HG02884 (cell line): ENCODE results near the gene ARFGEF3.
"Not testable (repeated sequence)": the region's sequence is repeated elsewhere in the genome, so short reads cannot be mapped to it uniquely, and the experiment has no call there.

Experiments
- ATAC-seq: cut with Tn5 transposase; IDR thresholded peaks from one replicate; pipeline ENCODE4 v1.9.1; 2021; ENCODE audit warnings: mild to moderate bottlenecking, moderate library complexity; ENCODE audit not compliant: unreplicated experiment

ARFGEF3 gene, protein sequence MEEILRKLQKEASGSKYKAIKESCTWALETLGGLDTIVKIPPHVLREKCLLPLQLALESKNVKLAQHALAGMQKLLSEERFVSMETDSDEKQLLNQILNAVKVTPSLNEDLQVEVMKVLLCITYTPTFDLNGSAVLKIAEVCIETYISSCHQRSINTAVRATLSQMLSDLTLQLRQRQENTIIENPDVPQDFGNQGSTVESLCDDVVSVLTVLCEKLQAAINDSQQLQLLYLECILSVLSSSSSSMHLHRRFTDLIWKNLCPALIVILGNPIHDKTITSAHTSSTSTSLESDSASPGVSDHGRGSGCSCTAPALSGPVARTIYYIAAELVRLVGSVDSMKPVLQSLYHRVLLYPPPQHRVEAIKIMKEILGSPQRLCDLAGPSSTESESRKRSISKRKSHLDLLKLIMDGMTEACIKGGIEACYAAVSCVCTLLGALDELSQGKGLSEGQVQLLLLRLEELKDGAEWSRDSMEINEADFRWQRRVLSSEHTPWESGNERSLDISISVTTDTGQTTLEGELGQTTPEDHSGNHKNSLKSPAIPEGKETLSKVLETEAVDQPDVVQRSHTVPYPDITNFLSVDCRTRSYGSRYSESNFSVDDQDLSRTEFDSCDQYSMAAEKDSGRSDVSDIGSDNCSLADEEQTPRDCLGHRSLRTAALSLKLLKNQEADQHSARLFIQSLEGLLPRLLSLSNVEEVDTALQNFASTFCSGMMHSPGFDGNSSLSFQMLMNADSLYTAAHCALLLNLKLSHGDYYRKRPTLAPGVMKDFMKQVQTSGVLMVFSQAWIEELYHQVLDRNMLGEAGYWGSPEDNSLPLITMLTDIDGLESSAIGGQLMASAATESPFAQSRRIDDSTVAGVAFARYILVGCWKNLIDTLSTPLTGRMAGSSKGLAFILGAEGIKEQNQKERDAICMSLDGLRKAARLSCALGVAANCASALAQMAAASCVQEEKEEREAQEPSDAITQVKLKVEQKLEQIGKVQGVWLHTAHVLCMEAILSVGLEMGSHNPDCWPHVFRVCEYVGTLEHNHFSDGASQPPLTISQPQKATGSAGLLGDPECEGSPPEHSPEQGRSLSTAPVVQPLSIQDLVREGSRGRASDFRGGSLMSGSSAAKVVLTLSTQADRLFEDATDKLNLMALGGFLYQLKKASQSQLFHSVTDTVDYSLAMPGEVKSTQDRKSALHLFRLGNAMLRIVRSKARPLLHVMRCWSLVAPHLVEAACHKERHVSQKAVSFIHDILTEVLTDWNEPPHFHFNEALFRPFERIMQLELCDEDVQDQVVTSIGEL (N-terminal part only)

DNA sequence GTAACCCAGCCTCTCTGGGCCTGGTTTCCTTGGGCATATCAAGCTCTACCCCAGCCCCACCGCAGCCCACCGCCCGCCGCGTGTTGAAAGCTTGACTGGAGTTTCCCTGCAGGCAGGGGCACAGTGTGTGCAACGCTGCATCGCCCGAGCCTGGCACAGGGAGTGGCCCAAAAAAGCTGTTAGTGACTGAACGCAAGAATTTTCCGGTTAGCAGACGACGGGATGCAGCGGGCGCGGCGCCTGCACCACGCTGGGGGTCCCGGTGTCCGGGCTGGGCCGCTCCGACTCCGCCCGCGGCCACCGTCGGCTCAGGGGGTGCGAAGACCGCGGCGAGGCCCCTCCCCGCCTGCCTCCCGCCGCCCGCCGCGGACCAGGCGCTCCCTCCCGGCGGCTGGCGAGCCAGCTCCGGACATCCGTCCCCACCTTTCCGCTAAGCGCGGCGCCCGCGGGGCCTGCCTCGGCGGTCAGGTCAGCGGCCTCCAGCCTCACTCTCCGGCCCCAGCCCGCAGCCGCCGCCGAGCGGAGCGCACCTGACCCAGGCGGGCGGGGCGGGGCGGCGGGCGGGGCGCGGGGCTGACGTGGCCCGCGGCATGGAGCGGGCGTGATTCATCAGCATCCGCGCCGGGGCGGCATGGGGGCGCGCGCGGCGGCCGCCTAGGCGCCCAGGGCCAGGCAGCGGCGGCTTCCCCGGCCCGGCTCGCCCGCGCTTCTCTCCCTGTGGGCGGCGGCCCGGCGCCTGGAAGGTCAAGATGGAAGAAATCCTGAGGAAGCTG is at the start of gene ARFGEF3:
Gene ARFGEF3, plus strand, starts transcription at position 602 of the 773 bp plus-strand sequence. Its CDS starts 148 bp downstream, at position 750.
- ATAC-seq, result peak; percentile 65

DNA sequence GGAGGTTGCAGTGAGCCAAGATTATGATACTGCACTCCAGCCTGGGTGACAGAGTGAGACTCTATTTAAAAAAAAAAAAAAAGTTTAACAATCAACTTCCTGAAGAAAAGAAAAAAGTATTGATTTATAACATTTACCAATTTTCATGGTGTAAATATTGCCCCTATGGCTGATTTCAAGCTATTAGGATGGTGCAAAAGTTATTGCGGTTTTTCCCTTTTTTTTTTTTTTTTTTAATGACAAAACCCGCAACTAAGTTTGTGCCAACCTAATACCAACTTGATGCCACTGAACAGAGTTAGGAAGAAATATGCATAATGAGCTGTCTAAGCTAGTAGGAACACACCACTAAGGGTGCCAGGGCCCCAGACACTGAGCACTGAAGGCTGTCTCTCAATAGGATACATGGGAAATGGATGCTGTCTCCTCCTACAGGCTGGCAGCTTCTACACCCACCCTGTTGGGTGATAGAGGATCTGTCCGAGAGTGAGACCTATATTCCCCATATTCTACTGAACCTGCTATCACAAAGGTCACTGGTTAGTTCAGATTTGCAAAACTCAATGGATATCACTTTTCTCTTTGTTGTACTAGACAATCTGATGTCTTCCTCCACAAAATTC is 48.0 kb upstream of the ARFGEF3 start:
- ATAC-seq, result no peak

DNA sequence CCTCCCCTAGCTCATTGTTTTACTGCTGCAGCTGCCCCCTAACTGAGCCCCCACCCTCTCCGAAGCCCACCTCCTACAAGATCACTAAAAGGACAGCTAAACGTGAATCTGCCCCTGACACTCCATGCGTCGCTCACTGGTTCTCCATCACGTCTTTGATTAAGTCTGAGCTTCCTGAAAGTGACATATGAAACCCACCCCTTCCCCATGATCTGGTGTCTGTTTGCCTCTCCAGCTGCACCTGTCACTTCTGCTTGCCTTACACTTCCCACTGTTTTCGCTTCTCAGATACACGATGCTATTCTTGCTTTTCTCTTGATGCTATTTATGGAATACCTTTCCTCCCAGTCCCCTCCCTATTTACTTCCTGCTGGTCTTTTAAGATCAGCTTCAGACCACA is 46.5 kb upstream of the ARFGEF3 start:
- no peak for ATAC-seq

DNA sequence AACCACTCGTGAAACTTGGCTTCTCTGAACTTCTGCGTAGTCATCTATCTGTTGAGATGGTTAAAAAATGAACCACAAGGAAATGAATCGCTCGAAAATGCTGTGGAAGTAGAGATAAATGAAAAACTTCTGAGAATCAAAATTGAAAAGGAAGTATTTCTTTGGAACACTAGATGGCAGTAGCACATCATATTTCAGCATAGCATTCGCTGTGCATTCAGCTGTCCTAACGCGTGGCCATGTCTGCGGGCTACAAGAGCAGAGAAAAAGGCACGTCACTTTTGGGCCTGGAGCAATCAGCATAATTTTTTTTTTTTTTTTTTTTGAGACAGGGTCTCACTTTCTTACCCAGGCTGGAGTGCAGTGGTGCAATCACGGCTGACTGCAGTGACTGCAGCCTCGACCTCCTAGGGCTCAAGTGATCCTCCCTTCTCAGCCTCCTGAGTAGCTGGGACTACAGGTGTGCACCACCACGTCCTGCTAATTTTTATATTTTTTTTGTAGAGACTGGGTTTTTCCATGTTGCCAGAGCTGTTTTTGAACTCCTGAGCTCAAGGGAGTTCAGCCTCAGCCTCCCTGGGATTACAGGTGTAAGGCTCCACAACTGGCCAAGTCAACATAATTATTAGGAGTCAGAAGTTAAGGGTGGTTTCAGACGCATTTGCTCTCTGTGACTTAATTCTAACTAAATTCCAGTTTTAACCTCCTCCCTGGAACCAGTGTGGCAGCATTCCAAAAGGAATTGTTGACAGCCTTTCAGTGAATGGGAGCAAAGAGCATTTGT is 45.7 kb upstream of the ARFGEF3 start:
- ATAC-seq, result peak; percentile 55

DNA sequence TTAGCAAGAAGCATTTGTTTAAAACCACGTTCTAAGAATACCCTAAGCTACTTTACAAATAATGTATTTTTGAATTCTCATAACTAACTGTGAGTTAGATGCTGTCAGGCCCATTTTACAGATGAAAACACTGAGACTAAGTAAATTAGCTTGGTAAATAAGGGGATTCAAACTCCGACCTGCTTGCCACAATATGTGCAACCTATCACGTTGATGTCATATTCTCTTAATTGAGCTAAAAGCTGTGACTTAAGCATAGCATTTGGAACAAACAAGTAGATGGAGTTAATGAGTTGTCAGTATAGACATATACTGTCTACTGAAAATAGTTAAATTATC is 45.1 kb upstream of the ARFGEF3 start:
- ATAC-seq, result no peak

DNA sequence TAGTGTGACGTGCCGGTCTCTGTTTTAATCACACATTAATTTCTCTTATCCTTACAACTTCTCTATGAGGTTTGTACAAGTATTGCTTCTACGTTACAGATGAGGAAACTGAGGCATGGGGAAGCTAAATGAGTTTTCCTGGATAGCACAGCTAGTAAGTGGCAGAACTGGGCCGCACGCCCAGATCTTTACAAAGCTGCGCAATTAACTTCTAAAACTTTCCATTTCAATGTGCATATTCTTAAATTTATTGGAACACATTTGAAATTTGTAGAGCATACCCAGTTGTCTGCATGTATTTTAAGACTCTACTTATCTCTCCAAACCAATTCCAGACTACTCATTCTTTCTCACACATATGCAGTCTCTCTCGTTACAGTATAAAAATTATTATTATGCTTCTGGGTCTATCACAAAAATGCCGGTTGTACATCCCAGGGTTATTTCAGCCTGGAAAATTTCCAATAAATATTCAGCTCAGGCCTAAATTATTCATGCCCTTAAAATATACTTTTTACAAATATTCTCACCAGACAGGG is 44.3 kb upstream of the ARFGEF3 start:
- ATAC-seq, result no peak

DNA sequence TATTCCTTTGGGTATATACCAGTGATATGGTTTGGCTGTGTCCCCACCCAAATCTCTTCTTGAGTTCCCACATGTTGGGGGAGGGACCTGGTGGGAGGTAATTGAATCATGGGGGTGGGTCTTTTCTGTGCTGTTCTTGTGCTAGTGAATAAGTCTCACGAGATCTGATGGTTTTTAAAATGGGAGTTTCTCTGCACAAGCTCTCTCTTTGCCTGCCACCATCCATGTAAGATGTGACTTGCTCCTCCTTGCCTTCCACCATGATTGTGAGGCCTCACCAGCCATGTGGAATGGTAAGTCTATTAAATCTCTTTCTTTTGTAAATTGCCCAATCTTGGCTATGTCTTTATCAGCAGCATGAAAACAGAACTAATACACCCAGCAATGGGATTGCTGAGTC is 42.5 kb upstream of the ARFGEF3 start:
- not testable (repeated sequence) for ATAC-seq

DNA sequence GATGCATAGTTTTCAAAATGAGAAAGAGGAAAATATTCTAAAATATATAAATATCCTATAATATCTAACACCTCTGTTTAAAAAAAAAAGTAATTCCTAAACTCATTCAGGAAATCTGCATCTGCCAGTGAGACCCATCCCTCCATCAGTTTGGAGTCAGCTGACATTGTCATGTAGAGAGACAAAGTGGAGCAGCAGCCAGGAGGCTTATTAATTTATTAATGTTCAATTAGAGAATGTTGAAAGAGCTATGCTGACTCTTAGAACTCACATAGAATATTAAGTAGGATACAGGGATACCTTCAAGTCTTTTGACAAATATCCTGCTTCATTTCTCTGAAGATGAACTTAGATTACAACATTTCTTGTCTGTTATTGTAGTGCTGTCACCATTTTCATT is 41.8 kb upstream of the ARFGEF3 start:
- ATAC-seq, result no peak

DNA sequence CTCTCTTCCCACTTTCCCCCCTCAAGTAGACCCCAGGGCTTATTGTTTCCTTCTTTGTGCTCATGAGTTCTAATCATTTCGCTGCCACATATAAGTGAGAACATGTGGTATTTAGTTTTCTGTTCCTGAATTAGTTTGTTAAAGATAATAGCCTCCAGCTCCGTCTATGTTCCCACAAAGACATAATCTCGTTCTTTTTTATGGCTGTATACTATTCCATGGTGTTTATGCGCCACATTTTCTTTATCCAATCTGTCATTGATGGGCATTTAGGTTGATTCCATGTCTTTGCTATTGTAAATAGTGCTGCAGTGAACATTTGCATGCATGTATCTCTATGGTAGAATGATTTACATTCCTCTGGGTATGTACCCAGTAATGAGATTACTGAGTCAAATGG is 37.6 kb upstream of the ARFGEF3 start:
- no peak for ATAC-seq

DNA sequence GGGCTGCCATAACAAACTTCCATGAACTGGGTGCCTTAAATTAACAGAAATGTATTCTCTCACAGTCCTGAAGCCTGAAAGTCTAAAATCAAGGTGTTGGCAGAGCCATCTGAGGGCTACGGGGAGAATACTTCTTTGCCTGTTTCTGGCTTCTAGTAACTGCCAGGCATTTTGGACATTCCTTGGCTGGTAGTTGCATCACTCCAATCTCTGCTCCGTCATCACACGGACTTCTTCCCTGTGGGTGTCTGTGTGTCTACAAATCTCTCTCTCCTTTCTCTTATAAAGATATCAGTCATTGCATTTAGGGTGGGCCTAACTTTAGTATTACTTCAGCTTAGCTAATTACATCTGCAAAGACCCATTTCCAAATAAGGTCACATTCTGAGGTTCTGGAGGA is 33.6 kb upstream of the ARFGEF3 start:
- ATAC-seq, result no peak

DNA sequence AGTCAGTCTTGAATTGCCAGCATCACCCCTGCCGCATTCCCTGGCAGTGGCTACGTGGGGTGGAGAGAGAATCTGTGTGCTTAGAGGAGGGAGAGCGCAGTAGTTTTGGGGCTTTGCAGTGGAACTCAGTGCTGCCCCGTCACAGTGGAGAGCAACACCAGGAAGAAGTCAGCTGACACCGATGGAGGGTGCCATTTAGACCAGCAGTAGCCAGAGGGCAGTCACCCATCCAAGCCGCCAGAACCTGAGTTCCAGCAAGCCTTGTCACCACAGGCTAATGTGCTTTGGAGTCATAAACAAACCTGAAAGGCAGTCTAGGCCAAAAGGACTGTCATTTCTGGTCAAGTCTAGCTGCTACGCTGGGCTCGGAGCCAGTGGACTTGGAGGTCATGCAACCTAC is 32.5 kb upstream of the ARFGEF3 start:
- no peak for ATAC-seq

DNA sequence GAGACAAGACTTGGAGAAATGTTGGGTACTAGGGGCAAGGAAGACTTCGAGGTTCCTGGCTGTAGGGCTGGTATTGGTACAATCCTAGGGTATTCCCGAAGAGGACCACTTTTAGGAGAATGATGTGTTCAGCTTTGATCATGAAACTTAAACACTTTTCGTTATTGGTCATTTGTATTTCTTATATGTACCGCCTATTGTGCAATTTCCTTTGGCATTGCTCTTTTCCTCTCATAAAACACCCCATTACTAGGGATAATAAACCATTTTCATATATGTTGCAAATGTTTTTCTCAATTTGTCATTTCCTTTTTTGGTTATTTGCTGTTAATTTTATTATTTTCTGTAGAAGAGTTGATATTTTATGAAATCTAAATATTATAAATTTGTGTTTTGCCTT is 18.9 kb upstream of the ARFGEF3 start:
- no peak for ATAC-seq

DNA sequence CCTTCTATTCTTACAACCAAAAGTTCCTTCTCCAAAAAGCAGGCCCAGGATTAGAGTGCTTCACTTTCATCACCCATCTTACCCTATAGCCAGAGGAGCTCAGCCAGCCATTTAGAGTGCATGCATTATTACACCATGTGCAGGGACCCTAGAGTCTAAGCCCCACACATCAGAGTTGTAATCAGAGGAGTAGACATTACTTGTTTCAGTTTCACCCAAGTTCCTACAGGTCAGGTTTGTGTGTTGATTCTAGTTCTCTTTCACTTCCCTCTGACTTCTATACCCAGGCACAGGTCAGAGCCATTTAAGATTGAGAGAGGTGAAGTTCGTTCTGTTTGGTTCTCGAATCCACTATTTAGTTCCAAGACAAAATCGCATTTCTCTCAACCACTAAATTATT is 16.3 kb upstream of the ARFGEF3 start:
- no peak for ATAC-seq

DNA sequence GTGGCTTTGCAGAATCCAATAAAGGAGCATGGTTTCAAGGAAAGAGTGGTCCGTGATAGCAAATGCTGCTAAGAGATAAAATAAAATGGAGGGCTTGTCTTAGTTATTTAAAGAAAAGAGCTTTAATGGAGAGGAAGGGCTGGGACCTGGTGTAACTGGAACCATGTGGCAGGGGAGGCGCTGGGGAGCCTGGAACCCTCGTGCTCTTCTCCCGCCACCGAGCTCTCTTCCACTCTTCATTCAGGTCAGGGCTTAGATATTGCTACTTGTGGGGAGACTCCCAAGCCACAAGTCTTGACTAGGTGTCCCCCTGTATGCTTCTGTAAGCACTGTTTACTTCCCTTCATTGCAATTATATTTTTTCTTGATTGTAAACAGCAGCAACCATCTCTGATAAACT is 15.2 kb upstream of the ARFGEF3 start:
- no peak for ATAC-seq

DNA sequence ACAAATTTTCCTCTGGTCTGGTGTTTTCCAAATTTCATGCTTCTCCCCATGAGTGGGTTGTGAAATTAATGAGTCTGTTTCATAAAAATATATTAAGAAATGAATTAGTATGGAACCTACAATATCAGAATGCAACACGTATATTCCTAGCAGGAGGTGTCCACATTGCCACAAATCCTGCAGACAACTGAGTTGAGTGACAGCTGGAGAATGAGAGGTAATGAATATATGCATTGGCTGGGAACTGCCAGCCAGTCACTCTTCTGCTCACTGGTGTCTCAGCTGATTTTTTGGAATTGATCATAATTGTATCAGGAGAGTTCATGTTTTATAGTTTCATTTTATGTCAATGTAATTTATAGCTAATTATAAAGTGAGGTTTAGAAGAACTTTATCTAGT is 6.3 kb upstream of the ARFGEF3 start:
- no peak for ATAC-seq

DNA sequence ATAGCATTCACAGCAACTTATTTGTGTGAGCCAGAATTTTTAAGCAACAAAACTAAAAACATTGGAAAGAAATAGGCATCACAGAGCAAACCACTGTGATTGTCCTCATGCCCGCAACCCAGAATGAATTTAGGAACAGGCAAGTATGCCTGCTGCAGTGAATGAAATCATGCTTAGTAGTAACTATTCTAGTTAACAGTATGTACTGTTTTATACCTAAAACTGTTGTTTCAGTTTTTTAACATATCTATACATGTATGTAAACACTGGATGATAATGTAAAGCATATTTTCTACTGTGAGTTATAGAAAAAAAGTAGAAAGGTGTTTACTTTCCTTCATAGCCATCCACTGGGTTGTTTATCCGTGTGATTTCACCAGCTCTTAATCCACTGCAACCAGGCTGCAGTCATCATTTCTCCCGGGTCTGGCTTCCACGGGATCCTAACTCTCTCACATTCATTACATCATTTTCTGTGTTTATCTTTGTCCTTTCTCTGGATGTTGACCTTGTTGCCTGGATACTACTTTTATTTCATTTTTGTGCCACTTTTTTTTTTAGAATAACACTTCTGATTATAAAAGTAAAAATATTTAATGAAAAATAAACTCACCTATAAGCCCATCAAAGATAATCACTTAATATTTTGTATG is 3.6 kb upstream of the ARFGEF3 start:
- ATAC-seq, result no peak

DNA sequence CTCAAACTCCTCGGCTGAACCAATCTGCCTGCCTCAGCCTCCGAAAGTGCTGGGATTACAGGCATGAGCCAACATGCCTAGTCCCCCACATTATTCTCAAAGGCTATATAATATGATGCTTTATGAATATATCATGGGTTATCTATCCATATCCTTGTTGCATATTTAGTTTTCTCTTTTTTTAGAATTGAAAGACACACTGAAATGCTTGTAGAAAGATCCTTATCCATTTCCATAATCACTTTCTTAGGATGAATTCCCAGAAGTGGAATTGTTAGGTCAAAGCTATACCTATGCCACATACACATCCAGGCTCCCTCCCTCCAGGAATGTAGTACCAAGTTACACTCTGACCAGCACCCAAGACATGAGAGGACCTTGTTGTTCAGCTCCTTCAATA is 2.5 kb upstream of the ARFGEF3 start:
- no peak for ATAC-seq

DNA sequence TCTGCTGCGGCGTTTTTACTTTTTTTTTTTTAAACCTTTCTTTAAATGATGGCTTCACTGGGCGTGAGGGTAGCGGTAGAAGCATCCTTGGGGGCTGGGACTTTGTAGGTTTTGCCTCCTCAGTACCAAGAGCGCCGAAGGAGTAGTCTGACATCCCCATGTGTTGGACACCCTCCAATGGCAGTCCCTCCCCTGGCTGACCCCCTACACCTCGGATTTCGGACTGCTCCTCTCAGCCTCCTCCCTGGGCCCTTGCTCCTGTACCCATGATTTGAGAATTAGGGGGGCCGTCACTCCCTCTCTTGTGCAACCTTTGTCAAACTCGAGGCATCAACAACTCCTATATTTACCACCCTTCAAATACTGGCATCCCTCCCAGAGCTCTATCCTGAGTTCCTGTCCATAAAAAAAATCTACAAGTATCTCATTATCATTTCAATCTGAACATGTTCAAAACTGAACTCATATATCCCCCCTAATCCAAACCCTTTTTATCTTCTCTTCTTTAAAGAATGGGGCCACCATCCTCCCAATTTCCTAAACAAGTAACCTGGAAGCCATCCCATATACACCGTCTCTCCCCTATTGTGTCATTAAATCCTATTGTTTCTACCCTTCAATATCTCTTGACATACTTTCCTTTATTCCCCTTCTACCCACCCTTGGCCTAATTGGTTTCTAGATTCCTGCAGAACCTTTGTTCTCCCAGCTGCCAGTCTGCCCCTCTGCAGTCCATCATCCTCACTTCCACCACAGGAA is 1.2 kb upstream of the ARFGEF3 start:
- no peak for ATAC-seq
